Spleen (tissue), 11 donors: Measurements from ENCODE around the gene MCEMP1. TPM values are rescaled to one million over a fixed set of nuclear protein-coding genes. Genes with fewer than 3 reads are reported as not detected.

Source experiments
- DNase-seq: peaks from one replicate; pipeline ENCODE4 v3.0.0-alpha.2; 2020
- H3K27ac ChIP-seq, 8 donors: fragments of 200-600 bp; sonication (generic) in 7 of 8; 1 replicate in 4 of 8; 2 replicates in 4 of 8; pipeline versions ENCODE4 v1.5.0 to v1.8.0; 2016 to 2021; ENCODE audit warnings: inconsistent platforms in 4 of 8, mild to moderate bottlenecking in 4 of 8, moderate library complexity in 1 of 8
- H3K27me3 ChIP-seq, 7 donors: fragments of 200-600 bp; sonication (generic) in 6 of 7; replicated peaks in 1 of 7; 1 replicate in 4 of 7; 2 replicates in 3 of 7; pipeline versions ENCODE4 v1.5.0 to v1.8.0; 2016 to 2021; ENCODE audit warnings: inconsistent platforms in 3 of 7, mild to moderate bottlenecking in 1 of 7
- H3K36me3 ChIP-seq, 6 donors: fragments of 200-600 bp; sonication (generic) in 5 of 6; 1 replicate in 4 of 6; 2 replicates in 2 of 6; pipeline versions ENCODE4 v1.5.0 to v1.8.0; 2016 to 2021; ENCODE audit warnings: inconsistent platforms in 2 of 6
- H3K4me1 ChIP-seq, 6 donors: fragments of 200-600 bp; sonication (generic) in 5 of 6; 1 replicate in 3 of 6; 2 replicates in 3 of 6; pipeline versions ENCODE4 v1.5.0 to v1.8.0; 2016 to 2021; ENCODE audit warnings: inconsistent platforms in 3 of 6
- H3K4me3 ChIP-seq, 8 donors: fragments of 200-600 bp; sonication (generic) in 7 of 8; 1 replicate in 4 of 8; 2 replicates in 4 of 8; pipeline versions ENCODE4 v1.5.0 to v1.8.0; 2016 to 2021; ENCODE audit warnings: inconsistent platforms in 4 of 8, mild to moderate bottlenecking in 4 of 8, moderate library complexity in 2 of 8
- H3K9me3 ChIP-seq, 8 donors: fragments of 200-600 bp; sonication (generic) in 7 of 8; 1 replicate in 4 of 8; 2 replicates in 4 of 8; pipeline versions ENCODE4 v1.5.0 to v1.8.0; 2016 to 2021; ENCODE audit warnings: inconsistent platforms in 4 of 8
- CTCF ChIP-seq, 11 experiments: fragments of 200-600 bp in 7 of 11; fragments of 450-650 bp in 4 of 11; sonication (generic) in 4 of 11; IDR thresholded peaks in 8 of 11; conservative IDR thresholded peaks in 3 of 11; 1 replicate in 7 of 11; 2 replicates in 4 of 11; pipeline versions ENCODE4 v1.4.0 to v1.8.0; 2016 to 2021; ENCODE audit warnings: antibody characterized with exemption in 11 of 11, inconsistent platforms in 4 of 11, mild to moderate bottlenecking in 1 of 11
- POLR2A ChIP-seq, 3 donors: fragments of 450-650 bp; IDR thresholded peaks; one replicate each; pipeline ENCODE4 v1.5.1; 2017; ENCODE audit warnings: antibody characterized with exemption in 3 of 3, mild to moderate bottlenecking in 1 of 3
- POLR2AphosphoS5 ChIP-seq, 3 donors: sonication (generic); formaldehyde crosslinking; IDR thresholded peaks; one replicate each; pipeline ENCODE4 v1.5.1; 2017; ENCODE audit warnings: antibody characterized with exemption in 3 of 3
- WGBS, 5 donors: extraction: QIAGEN DNeasy Blood & Tissue Kit in 3 of 5; methylation state at CpG; one replicate each; pipeline versions ENCODE4 v1.1.5 to v1.1.7; 2013 to 2018; 5-methylcytosine and 5-hydroxymethylcytosine counted together
- intact Hi-C: fragments of 100-400 bp; cut with DNase I; formaldehyde crosslinking; loops from one replicate; pipeline ENCODE4 v1.15.0; 2023; ENCODE audit warnings: low total_unique reads
- polyA plus RNA-seq, 3 donors: library from polyadenylated mRNA; stranded (reverse); fragments of 200-250 nt; gene quantifications; one replicate each; pipeline ENCODE4 v1.2.1, GENCODE V29; 2013
- total RNA-seq, 7 donors: library from RNA; depleted of rRNA in 3 of 7; stranded (reverse); fragments of >200 nt in 3 of 7; fragmentation: NEBNext Ultra II Directional in 4 of 7; extraction: Animal tissue kit (Norgen Biotek cat#: 25700) in 4 of 7; gene quantifications; one replicate each; pipeline versions ENCODE4 v1.1.0 to v1.2.1, GENCODE V29; 2016 to 2021
- donor health status: healthy with polysubstance abuse.
- donor health status: DM: no; HTN: no; CAD: no; lungs with moderate emphysema.
- donor health status: DM: no; HTN: no; CAD: no.
- donor health status: Bipolar disorder and iron deficiency.
- donor health status: healthy.
- donor health status: DM: no; HTN: no; CAD: no.
- donor health status: DM: yes; HTN: yes; CAD: no.

Gene MCEMP1
- total and polyA plus RNA-seq, 10 donors, result 3.9 to 95.6 (median 24.1) TPM

GRCh38 chr19:7668842-7669241 is 8.0 kb upstream of the MCEMP1 start, which contains the start of gene RETN:
Gene RETN (plus strand): TSS chr19:7669049. CDS start chr19:7669327, 278 bp downstream.
- intact Hi-C loops, result no loop called here
- no peak for TF ChIP-seq POLR2A (IDR thresholded peaks at IDR 0.05)
- TF ChIP-seq POLR2AphosphoS5 (IDR thresholded peaks at IDR 0.05), result no peak
- no peak for TF ChIP-seq CTCF (IDR thresholded peaks at IDR 0.05 in 8 of 11, conservative IDR thresholded peaks at IDR 0.05 in 3 of 11)
- no peak for DNase-seq
- H3K9me3 ChIP-seq, result peaks cover 0 to 3% (median 0%) of the 10 kb centered on the region in 8 donors
- H3K27ac ChIP-seq, result peak within 1 kb of the TSS in 6 of 8 donors; percentile 22 to 78 (median 59)
- 34 to 71% (median 55%) methylated on average over 9 of the region's 9 CpGs for WGBS, 5 donors
- peaks cover 0 to 26% (median 2%) of the 10 kb centered on the region in 6 donors for H3K4me1 ChIP-seq
- H3K36me3 ChIP-seq, result no peaks in the 10 kb centered on the region
- peak within 1 kb of the TSS in 3 of 8 donors; percentile 8 to 55 (median 16) for H3K4me3 ChIP-seq
- peaks cover 0 to 62% (median 17%) of the 10 kb centered on the region in 7 donors for H3K27me3 ChIP-seq

GRCh38 chr19:7669641-7670040 is 7.2 kb upstream of the MCEMP1 start:
- Histone ChIP-seq H3K36me3 (no peaks in the 10 kb centered on the region), H3K27me3 (peaks cover 0 to 62% (median 17%) of the 10 kb centered on the region in 7 donors), H3K9me3 (peaks cover 0 to 5% (median 0%) of the 10 kb centered on the region in 8 donors), H3K4me1 (peaks cover 0 to 32% (median 5%) of the 10 kb centered on the region in 6 donors), H3K27ac (peak overlapping the region in 4 of 8 donors; percentile 47 to 78 (median 72)), H3K4me3 (peak overlapping the region in 3 of 8 donors; percentile 8 to 55 (median 16))
- intact Hi-C loops, result no loop called here
- no peak for DNase-seq
- TF ChIP-seq CTCF (IDR thresholded peaks at IDR 0.05 in 8 of 11, conservative IDR thresholded peaks at IDR 0.05 in 3 of 11) (no peak), POLR2AphosphoS5 (IDR thresholded peaks at IDR 0.05) (no peak), POLR2A (IDR thresholded peaks at IDR 0.05) (no peak)
- WGBS, 5 donors, result 35 to 45% (median 45%) methylated on average over 8 to 9 of the region's 9 CpGs

GRCh38 chr19:7670150-7670783 is 6.6 kb upstream of the MCEMP1 start:
- Histone ChIP-seq H3K4me3 (peak overlapping the region in 5 of 8 donors; percentile 5 to 55 (median 8)), H3K27ac (peak overlapping the region in 4 of 8 donors; percentile 58 to 78 (median 72)), H3K9me3 (peaks cover 0 to 5% (median 0%) of the 10 kb centered on the region in 8 donors), H3K36me3 (no peaks in the 10 kb centered on the region), H3K4me1 (peaks cover 0 to 37% (median 5%) of the 10 kb centered on the region in 6 donors), H3K27me3 (peaks cover 0 to 57% (median 17%) of the 10 kb centered on the region in 7 donors)
- intact Hi-C loops, result no loop called here
- peak; percentile 86 for DNase-seq
- 3 to 6% (median 4%) methylated on average over 27 to 43 of the region's 43 CpGs for WGBS, 5 donors
- no peak for TF ChIP-seq POLR2A (IDR thresholded peaks at IDR 0.05)
- no peak for TF ChIP-seq CTCF (IDR thresholded peaks at IDR 0.05 in 8 of 11, conservative IDR thresholded peaks at IDR 0.05 in 3 of 11)
- peak in 1 of 3 donors; percentile 71 for TF ChIP-seq POLR2AphosphoS5 (IDR thresholded peaks at IDR 0.05)

GRCh38 chr19:7670790-7671189 is 6.1 kb upstream of the MCEMP1 start:
- no peak for DNase-seq
- H3K9me3 ChIP-seq, result peaks cover 0 to 5% (median 0%) of the 10 kb centered on the region in 8 donors
- H3K27ac ChIP-seq, result peak overlapping the region in 4 of 8 donors; percentile 58 to 78 (median 72)
- H3K36me3 ChIP-seq, result no peaks in the 10 kb centered on the region
- peaks cover 0 to 58% (median 17%) of the 10 kb centered on the region in 7 donors for H3K27me3 ChIP-seq
- intact Hi-C loops, result no loop called here
- H3K4me3 ChIP-seq, result peak overlapping the region in 2 of 8 donors; percentile 8 to 55
- TF ChIP-seq POLR2A (IDR thresholded peaks at IDR 0.05), result no peak
- no peak for TF ChIP-seq CTCF (IDR thresholded peaks at IDR 0.05 in 8 of 11, conservative IDR thresholded peaks at IDR 0.05 in 3 of 11)
- no peak for TF ChIP-seq POLR2AphosphoS5 (IDR thresholded peaks at IDR 0.05)
- H3K4me1 ChIP-seq, result peaks cover 0 to 43% (median 9%) of the 10 kb centered on the region in 6 donors
- 42 to 62% (median 50%) methylated on average over 9 of the region's 9 CpGs for WGBS, 5 donors
